GM19372 (cell line): ENCODE measurements around the gene IL1RL1.

ENCODE experiments used
- ATAC-seq: cut with Tn5 transposase; IDR thresholded peaks from one replicate; pipeline ENCODE4 v1.9.1; 2021; ENCODE audit warnings: mild to moderate bottlenecking, low read depth, moderate library complexity; ENCODE audit not compliant: unreplicated experiment

IL1RL1 gene

GRCh38 chr2:102366406-102367112, 55.2 kb downstream of the IL1RL1 start:
- ATAC-seq: peak; percentile 60

- ATAC-seq: peak; percentile 61
Observed at GRCh38 chr2:102367331-102367971, 56.1 kb downstream of the IL1RL1 start.

DNA sequence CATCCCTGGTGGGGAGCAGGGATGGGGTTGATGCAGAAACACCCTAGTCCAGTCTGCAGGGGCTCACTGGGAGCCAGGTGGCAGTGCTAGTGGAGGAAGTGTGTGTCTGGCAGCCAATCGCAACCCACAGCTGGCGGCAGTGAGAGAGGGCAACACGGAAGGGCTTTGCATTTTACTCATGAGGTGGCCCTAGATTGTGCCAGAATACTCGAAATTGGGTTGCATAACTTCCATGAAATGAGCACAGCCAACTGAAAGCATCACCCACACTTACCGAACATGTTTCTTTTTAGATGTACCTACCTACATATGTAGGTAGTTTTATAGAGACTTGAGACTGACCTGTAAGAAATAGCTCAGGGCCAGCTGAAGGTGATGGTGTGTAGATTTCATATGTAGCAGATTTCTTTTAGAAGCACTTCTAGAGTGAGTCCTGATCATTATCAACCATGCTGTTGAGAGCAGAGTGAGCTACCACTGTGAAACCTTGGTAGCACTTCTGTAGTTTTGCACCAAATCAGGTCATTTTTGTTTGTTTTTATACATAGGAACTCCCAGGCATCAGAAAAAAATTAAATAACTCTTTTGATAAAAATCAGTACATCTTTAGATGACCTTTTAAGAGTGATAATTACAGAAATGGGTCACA, 57.2 kb downstream of the IL1RL1 start:
- no peak for ATAC-seq

DNA sequence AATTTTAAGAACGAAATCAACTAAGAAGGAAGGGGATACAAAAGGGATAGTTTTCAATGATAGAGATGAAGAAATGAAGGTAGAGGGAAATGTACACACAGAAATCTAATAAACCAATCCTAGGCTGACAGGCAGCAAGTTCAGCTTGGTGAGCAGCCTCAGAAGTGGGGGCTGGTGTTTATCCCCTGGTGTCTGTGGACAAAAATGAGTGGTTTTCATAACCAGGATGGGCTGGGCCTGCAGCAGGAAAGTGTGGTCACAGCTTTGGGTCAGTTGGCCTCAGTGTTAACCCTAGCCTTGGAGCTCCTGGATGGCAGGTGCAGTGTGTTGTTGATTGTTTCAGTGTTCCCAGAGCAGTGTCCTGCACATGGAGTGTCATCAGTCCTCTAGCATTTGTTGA, 58.5 kb downstream of the IL1RL1 start:
- ATAC-seq: no peak

- ATAC-seq: no peak
Observed at GRCh38 chr2:102376052-102376591, 64.8 kb downstream of the IL1RL1 start.

DNA sequence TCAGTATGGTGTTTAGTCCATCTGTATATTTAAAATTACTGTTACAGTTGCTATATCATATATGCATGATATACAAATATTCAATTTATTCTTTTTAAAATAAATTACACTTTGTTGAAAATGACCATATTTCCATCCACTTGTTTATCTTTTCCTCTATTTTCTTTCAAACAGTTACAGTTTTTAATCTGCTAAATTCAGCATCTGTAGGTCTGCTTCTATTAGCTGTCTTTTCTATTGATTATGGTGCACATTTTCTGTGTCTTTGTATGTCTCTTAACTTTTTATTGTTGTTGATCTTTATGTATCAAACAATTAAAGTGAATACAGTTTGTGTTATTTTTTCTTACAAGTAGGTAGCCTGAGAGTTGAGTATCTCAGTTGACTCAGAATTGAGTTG, 72.4 kb downstream of the IL1RL1 start:
- no peak for ATAC-seq

DNA sequence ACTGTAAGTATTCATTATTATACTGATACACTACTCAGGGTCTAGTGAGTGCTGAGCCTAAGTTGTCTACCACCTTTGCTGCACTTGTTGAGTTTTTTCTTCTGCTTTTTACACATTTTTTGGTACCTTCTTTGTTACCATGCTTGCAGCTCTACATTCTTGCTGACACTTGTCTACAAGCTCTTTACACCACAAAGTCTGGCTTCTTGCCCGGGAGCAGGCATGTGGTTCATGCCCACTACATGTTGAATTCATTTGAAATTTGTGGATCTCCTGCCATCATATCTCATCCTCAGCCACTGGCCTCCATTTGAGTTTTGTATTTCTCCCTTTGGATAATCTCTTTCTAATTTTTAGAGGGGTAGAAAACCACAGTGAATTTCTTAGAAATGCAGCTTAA, 74.2 kb downstream of the IL1RL1 start:
- ATAC-seq: no peak

- ATAC-seq: no peak
Observed at GRCh38 chr2:102386004-102386403, 74.6 kb downstream of the IL1RL1 start.

- peak; percentile 47 for ATAC-seq
Observed at GRCh38 chr2:102386867-102387541, 75.6 kb downstream of the IL1RL1 start.

- no peak for ATAC-seq
Observed at GRCh38 chr2:102387763-102388546, 76.6 kb downstream of the IL1RL1 start.

GRCh38 chr2:102391565-102391964, 80.2 kb downstream of the IL1RL1 start:
- no peak for ATAC-seq

GRCh38 chr2:102392096-102392495, 80.7 kb downstream of the IL1RL1 start:
- ATAC-seq: no peak

DNA sequence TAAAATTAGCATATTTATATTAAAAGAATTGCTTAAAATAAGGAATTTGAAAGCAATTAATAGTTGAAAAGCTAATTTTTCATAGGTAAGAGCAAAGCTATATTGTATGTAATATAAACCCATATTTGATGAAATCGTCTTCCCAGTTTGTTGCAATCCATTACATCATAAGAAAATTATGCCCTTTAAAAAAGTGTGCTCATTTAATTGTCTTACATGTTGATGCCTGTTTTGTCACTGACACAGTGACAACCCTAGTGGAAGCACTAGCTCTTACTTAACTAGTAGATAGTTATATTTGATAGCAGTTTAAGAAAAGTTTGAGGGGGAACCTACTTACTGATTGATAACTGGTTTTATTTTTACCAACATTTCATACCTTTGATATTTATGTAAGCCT, 81.6 kb downstream of the IL1RL1 start:
- no peak for ATAC-seq

DNA sequence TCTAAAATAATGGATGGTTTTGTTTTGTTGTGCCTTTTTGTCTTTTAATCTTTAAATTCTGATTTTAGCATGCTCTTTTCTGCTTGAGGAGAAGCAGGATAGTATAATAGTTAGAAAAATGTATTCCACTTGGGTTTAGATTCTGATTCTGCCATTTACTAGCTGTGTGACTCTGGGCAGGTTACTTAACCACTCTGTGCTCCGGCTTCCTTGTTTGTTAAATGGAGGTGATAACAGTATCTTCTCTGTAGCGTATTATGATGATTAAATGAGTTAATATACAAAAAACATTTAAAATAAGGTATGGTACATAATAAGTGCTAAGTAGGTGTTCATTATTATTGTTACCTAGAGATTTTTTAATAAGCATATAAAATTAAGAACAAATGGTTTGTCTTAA, 84.6 kb downstream of the IL1RL1 start:
- no peak for ATAC-seq

DNA sequence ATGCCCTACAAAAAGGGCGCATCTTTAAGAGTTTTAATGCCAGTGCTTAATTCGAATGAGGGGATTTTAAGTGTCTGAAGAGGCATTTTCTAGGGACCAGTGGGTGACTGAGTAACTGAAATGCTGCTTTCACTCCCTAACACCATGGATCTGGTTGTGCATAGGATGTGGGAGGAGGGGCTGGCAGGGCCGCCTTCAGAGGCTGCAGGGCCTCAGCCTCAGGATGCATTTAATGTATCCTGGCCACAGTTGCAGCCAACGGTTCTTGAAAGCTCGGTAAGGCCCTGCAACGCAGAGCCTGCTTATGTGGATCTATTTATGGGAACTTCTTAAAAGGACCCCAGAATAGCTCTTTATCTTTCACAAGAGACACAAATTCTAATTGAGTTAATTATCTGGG, 85.8 kb downstream of the IL1RL1 start:
- no peak for ATAC-seq

DNA sequence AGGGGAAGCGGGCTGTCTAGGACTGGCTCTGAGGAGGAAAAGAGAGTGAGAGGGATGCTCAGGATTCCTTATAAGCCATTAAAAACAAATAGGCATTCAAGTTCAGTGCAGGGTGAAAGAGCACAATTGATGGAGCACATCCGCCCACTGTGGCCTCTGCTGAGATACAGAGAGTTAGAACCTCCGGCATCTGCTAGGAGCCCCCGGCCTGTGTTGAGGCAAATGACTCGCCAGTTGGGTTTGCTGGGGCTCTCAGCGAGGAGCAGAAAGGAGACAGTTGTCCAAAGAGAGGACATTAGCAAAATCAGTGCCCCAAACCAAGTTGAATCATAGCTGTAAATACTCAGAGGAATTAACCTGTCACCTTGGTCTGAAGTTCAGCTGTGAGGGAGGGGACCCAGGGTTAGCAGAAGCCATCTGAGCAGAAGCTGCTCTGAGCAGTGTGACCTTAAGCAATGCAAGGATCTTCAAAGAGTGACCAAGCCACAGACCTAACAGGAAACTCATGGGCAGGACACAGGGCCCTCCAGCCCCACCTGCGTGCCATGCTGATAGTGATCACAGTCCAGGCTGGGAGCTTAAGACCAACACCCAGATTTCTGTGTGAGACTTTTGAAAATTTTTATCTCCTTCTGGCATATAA, 88.3 kb downstream of the IL1RL1 start:
- no peak for ATAC-seq

DNA sequence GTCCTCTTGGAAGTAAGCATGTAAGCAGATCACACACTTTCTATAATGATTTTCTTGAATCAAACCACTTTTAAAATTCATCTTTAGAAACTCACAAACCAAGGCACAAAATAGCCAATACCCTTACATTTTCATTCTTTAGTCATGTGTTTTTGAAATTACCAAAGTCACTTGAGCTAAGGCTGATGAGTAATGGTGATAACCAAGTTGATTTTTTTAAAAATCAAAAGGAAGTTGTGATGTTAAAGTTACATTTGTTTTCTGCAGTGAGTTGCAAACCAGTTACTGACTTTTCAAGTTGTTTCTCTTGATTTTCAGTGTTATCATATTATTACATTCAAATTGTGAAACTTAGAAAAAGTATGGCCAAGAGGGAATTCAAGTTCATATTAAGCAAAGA, 90.1 kb downstream of the IL1RL1 start:
- no peak for ATAC-seq
